Cardiac fibroblast (primary cell): ENCODE results near the gene SLC4A9.

ENCODE experiments used
- DNase-seq, 2 donors: peaks; one replicate each; pipeline versions ENCODE4 v3.0.0 to v3.0.0-alpha.2; 2010; ENCODE audit warnings: low read depth in 2 of 2
- H3K4me3 ChIP-seq, 2 donors: replicated peaks in 1 of 2; 1 replicate in 1 of 2; 2 replicates in 1 of 2; pipeline ENCODE4 v1.5.1; 2011; ENCODE audit warnings: low read depth in 2 of 2, low read length in 2 of 2, mild to moderate bottlenecking in 2 of 2, moderate library complexity in 1 of 2
- CTCF ChIP-seq: IDR thresholded peaks from one replicate; pipeline ENCODE4 v1.5.1; 2011; ENCODE audit warnings: low read depth, mild to moderate bottlenecking, low read length, inconsistent platforms

Gene SLC4A9

DNA sequence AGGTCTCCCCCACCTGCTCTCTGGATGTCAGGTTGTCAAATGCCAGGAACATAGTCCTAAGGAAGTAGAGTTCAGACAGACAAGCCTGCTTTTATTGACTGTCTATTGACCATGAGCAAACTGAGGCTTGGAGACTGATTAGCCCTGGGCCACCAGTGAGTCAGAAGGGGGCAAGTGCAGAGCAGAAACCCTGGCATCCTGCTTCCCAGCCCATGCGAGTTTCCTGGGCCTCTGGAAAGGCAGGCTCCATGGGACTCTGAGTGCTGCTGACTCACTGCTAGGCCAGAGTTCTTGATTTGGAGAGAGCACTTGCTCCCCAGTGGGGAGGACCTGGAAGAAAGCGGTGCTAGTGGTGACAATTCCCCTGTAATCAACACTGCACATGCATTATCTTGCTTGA is 10.8 kb upstream of the SLC4A9 start:
- H3K4me3 ChIP-seq = no peak overlapping the region
- DNase-seq = no peak
- TF ChIP-seq CTCF = no peak

DNA sequence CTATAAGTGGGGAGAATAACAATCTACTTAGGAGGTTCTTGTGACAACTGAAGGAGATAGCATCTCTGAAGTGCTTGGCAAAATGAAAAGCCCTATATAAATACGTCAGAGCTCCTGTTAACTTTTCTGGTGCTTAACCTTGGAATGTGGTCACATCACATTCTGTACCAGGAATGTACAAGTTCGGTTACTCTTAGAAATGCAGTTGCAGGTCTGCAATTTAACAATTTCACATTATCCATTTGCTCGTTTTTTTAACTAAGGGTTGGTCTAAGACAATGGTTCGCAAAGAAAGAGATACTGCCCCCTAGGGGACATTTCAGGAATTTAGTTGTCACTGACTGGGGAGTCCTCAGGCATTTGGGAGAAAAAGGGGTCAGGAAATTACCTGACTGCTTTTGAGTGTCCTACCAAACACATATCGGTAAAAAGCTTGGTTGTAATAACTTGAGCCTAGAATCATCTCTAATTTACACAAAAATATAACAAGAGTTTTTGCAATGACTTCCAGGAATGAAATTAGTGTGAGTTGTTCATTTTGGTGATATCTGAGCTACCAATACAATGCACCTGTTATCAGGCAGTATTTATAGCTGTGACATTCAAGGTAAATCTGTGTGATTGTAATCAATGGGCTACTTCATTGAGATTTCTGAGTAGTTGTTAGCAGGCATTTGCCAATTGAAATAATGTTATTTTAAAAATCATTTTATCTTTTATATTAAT is 8.2 kb upstream of the SLC4A9 start:
- TF ChIP-seq CTCF = peak; percentile 81
- peak; percentile 78 to 84 for DNase-seq
- H3K4me3 ChIP-seq = no peak overlapping the region

DNA sequence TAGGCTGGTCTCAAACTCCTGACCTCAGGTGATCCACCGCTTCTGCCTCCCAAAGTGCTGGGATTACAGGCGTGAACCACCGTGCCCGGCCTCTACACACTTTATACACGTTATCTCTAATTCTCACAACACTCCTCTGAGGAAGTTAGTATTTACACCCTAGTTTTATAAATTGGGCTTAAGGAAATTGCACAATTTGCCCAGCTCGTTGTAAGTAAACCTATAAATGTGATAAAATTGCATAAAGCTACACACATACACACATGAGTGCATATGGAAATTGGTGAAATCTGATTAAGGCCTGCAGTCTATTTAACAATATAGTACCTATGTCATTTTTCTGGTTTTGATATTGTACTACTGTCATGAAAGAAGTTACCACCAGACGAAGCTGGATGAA is 4.4 kb upstream of the SLC4A9 start:
- DNase-seq = no peak
- no peak overlapping the region for H3K4me3 ChIP-seq
- TF ChIP-seq CTCF = no peak

DNA sequence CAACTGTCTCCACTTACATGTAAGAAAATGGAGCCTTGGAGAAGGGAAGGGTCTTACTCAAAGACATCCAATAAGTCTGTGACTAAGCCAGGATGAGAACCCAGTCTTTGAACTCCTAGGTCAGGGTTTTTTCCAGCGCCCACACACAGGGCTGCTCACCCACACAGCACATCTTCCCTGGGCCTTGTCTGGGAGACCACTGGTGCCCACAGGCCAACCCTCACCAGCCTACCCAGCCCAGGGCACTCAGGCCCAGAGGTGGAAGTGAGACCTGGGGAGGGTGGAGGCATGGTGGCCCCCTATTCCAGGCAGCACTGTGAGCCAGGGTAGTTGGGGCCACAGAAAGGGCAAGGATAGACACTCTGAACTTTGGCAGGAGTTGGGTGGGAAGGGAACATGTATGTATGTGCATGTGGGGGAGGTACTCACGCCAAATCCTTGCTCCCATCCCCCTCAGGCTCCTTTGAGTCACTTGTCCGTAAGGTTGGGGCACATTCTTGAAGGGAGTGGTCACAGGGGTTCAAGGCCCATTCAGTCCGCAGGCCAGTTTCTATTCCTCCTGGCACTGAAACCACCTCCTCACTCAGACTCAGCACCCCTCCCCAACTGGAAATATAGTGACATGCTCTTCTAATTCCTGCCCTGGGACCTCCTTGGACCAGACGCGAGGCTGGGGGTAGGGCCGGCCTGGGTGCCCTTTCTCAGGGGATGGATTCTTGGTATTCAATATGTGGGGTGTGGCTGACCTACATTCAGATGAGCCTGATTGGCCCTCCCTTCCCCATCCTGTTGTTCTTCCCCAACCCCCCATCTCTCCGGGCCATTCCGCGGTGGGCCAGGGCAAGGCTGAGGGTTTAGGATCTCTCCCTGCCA is 2.9 kb upstream of the SLC4A9 start:
- DNase-seq = no peak
- no peak for TF ChIP-seq CTCF
- no peak overlapping the region for H3K4me3 ChIP-seq

GRCh38 chr5:140357726-140358093 is 2.3 kb upstream of the SLC4A9 start:
- peak overlapping the region in 1 of 2 donors; percentile 22 for H3K4me3 ChIP-seq
- peak; percentile 89 to 91 for DNase-seq
- peak; percentile 93 for TF ChIP-seq CTCF

- TF ChIP-seq CTCF = peak; percentile 65
- peak; percentile 55 for DNase-seq
- no peak overlapping the region for H3K4me3 ChIP-seq
Measured at GRCh38 chr5:140358738-140359310, 1.2 kb upstream of the SLC4A9 start.
